GM12873 (cell line): ENCODE measurements around the gene UVSSA.

Experiments used
- TF ChIP-seq, protein P1 (sequence below): IDR thresholded peaks from 2 replicates; pipeline ENCODE4 v1.5.1; 2012; ENCODE audit warnings: low read depth, mild to moderate bottlenecking, moderate library complexity, low read length, control low read depth; ENCODE audit not compliant: insufficient read depth; ENCODE audit errors: missing control alignments

Gene UVSSA

DNA sequence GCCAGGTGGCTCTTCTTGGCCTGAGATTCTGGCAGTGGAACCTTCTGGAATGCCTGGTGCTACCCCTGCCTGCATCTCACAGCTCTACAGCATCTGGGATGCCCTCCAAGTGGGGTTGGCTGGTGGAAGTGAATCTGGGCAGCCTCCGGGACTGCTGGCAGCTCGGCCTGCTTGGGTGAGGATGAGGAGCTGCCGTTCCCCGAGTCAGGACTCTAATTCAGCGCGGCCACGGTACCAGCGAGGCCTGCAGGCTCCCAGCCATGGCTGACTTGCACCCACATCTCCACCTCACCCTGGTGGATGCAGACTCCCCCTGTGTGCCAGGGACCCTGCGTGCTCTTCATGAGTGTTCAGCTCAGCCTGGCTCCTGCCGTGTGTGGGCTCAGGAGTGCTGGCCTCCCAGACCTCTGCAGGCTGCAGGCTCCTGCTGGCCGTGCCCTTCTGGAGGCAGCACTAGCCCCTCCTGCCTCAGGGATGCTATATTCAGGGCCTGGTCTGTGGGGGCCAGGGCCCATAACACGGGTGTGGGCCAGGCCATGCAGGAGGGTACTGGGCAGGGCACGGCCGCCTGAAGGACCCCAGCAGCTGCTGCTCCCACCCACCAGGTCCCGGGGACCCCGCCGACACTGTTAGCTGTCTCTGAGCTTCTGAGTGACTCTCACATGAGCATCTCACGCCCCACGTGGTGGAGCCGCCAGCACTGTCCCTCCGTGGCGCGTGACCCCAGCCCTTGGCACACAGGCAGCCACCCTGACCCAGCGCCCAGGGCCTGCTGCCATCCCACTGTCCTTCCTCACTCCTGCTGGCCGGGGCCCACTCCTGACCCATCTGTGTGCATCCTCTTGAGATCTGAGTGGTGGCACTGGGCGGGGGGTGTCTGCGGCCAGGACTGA, 10.6 kb downstream of the UVSSA start:
- TF ChIP-seq, protein P1, sequence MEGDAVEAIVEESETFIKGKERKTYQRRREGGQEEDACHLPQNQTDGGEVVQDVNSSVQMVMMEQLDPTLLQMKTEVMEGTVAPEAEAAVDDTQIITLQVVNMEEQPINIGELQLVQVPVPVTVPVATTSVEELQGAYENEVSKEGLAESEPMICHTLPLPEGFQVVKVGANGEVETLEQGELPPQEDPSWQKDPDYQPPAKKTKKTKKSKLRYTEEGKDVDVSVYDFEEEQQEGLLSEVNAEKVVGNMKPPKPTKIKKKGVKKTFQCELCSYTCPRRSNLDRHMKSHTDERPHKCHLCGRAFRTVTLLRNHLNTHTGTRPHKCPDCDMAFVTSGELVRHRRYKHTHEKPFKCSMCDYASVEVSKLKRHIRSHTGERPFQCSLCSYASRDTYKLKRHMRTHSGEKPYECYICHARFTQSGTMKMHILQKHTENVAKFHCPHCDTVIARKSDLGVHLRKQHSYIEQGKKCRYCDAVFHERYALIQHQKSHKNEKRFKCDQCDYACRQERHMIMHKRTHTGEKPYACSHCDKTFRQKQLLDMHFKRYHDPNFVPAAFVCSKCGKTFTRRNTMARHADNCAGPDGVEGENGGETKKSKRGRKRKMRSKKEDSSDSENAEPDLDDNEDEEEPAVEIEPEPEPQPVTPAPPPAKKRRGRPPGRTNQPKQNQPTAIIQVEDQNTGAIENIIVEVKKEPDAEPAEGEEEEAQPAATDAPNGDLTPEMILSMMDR: no peak

DNA sequence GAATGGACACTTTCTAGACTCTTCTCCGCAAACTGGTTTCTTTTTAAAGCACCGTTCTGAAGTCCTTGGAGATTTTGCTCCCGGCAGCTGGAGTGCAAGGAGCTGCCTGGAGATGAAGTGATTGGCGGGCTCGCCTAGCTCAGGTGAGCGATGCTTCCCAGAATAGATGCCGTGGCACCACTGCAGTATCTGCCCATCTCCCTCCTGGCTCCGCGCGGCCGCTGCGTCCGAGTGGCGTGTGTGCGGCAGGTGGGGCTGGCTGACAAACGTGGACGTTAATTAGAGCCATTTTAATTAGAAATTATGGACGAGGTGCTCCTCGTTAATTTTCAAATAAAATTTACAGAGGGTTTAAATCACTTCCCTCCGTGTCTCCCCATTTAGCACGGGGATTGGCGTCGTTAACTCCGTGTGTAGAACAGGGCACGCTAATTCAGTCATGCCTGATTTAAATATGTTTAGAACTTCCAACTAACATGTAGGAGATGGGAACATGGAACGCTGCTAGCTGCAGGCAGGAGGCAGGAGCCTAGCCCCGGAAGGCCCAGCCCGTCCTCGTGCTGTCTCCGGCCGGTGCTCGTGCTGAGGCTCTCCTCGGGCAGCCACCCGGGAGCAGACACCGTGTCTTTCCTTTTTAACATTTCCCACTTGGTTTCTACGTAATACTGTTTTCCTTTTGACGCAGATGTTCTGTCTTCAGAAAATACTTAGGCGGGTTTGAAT, 11.6 kb downstream of the UVSSA start:
- TF ChIP-seq, protein P1: no peak

DNA sequence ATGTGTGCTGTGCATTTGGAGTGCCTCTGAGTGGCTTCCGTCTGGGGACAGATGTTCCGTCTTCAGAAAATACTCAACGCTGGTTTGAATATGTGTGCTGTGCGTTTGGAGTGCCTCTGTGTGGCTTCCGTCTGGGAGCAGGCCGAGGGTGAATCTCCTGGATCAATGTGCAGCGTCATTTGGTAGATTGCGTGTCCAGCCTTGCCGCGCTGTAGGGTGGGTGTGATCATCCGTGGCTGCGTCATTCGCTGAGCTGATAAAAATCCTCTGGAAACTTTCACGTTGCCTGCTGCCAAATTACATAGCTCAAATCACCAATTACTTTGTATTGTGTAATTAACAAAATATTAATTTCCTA, 12.1 kb downstream of the UVSSA start:
- TF ChIP-seq, protein P1: no peak

DNA sequence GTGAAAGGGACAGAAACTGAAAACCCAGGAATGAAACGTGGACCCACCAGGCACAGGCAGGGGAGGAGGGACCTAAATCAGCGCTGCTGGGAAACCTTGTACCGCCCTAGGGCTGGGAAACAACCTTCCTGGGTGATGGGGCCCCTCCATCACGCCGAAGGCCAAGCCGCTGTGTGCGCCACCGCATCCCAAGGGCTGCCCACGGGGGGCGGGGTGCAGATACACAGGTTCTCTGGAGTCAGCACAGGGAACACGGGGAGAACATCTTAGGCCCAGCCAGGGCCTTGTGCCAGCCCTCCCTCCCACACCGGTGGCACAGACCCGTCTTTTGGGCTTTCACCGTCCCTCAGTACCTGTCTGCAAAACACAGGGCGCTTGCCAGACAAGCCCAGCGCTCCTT, 13.0 kb downstream of the UVSSA start:
- TF ChIP-seq, protein P1: no peak

DNA sequence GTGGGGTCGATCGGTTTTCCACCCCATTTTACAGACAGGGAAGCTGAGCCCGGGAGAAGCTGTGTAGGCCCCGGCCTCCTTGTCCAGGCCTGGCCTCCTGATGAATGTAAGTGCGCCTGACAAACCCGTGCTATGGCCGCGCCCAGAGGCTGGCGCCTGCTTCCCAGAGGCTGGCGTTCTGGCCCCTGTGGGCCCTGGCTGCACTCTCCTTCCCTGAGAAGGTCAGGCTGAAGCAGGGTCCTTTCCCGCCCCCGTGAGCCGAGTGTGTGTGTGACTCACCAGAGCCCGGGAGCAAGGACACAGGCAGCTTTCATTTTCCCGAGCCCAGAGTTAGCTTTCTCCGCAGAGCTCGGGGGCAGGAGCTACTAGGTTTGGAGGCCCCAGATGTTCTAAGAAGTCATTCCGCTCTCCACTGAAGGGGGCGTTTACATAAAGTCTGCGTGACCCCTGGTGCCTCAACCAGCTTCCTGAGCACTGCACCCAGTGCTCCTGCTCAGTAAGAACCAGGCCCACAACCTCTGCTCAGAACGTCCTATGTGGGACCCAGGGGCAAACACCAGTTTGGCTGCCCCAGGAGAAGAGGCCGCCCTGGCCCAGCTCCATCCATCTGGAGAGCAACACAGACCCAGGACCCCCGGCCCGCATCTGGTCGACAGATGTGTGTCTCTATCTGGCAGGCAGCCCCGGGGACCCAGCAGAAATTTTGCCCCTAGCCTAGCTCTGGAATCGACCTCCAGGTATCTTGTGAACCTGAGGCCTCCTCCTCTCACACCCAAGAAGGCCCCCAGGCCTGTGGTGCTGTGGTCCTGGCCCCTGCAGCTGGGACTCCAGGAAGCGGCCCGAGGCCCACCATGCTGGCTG, 13.6 kb downstream of the UVSSA start:
- TF ChIP-seq, protein P1: no peak

DNA sequence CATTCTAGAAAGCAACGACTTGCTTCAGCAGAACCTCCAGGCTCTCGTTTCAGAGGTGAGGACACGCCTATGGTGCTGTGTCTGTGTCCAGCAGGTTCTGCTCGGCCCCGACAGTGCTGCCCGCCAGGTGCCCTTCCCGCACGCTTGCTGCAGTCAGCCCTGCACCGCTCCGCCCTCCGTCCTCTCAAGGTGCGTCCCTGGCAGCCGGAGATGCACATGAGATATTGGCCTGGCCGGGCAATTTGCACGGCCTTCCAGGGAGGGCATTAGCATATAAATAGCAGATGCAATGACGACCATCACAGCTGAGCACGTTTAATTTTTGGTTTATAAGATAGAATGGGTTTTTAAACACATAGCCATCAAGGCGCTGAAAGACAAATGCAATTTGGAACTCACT, 14.4 kb downstream of the UVSSA start:
- TF ChIP-seq, protein P1: no peak

DNA sequence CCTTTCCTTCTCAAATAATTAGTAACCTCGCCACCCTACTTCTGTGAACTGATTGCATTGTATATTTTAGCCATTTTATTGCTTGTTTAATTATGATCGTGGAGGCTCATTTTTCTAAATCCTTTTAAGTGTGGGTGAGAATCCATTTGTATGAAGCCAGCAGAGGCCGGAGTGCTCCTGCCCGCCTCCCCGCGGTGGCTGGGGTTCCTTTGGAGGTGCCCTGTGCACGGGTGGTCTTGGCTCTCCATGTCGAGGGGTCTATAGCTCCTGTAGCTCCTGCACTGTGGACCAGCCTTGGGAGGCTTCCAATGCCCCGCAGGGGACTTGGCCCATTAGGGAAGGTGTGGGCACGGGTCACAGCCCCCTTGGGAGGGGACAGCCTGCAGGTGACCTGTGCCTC, 15.0 kb downstream of the UVSSA start:
- TF ChIP-seq, protein P1: no peak
